Peyer's patch (tissue), 4 donors: ENCODE measurements around the gene KLHL10.

Experiments
- CTCF ChIP-seq, 6 experiments: fragments of 450-650 bp in 4 of 6; fragments of 200-600 bp in 2 of 6; sonication (generic) in 1 of 6; IDR thresholded peaks; one replicate each; pipeline ENCODE4 v1.5.1; 2017 to 2019; ENCODE audit warnings: antibody characterized with exemption in 6 of 6, mild to moderate bottlenecking in 3 of 6, moderate library complexity in 1 of 6
- POLR2A ChIP-seq, 2 donors: fragments of 450-650 bp; IDR thresholded peaks; one replicate each; pipeline ENCODE4 v1.5.1; 2017; ENCODE audit warnings: antibody characterized with exemption in 2 of 2, mild to moderate bottlenecking in 2 of 2, moderate library complexity in 2 of 2

- TF ChIP-seq POLR2A (IDR thresholded peaks at IDR 0.05) (no peak), CTCF (IDR thresholded peaks at IDR 0.05) (no peak)
Measured at GRCh38 chr17:41821776-41822175, 15.8 kb upstream of the KLHL10 start.
